Endodermal cell (in vitro differentiated cells): ENCODE data around the gene GNAO1. TPM values are rescaled to one million over a fixed set of nuclear protein-coding genes. Genes with fewer than 3 reads are reported as not detected.

Source experiments
- DNase-seq: peaks from one replicate; pipeline ENCODE4 v3.0.0-alpha.2; 2017
- H3K27ac ChIP-seq: 2 replicates; pipeline ENCODE4 v1.5.1; 2013; ENCODE audit warnings: mild to moderate bottlenecking, low read depth, low read length, moderate library complexity
- H3K27me3 ChIP-seq: 2 replicates; pipeline ENCODE4 v1.6.1; 2013; ENCODE audit warnings: mild to moderate bottlenecking, low read length, moderate library complexity; ENCODE audit not compliant: insufficient read depth, control insufficient read depth, poor library complexity, severe bottlenecking
- H3K36me3 ChIP-seq: 2 replicates; pipeline ENCODE4 v1.7.0; 2013; ENCODE audit warnings: mild to moderate bottlenecking, low read length, moderate library complexity; ENCODE audit not compliant: control insufficient read depth, insufficient read depth
- H3K4me1 ChIP-seq: one replicate; pipeline ENCODE4 v1.7.0; 2013; ENCODE audit warnings: low read length; ENCODE audit not compliant: control insufficient read depth, insufficient read depth
- H3K4me3 ChIP-seq: 2 replicates; pipeline ENCODE4 v1.5.1; 2013; ENCODE audit warnings: mild to moderate bottlenecking, low read length, moderate library complexity
- H3K9ac ChIP-seq: 2 replicates; pipeline ENCODE4 v1.6.1; 2013; ENCODE audit warnings: mild to moderate bottlenecking, low read length, moderate library complexity; ENCODE audit not compliant: poor library complexity, severe bottlenecking; ENCODE audit errors: extremely low read depth
- H3K9me3 ChIP-seq: 2 replicates; pipeline ENCODE4 v1.6.1; 2013; ENCODE audit warnings: mild to moderate bottlenecking, low read length, moderate library complexity; ENCODE audit not compliant: control insufficient read depth
- H3K27ac Mint-ChIP-seq: 2 replicates; pipeline ENCODE4 v1.8.0; 2020; ENCODE audit warnings: mixed read lengths
- H3K27me3 Mint-ChIP-seq: 2 replicates; pipeline ENCODE4 v1.8.0; 2021; ENCODE audit warnings: mild to moderate bottlenecking, mixed read lengths; ENCODE audit not compliant: insufficient read depth
- H3K36me3 Mint-ChIP-seq: 2 replicates; pipeline ENCODE4 v1.8.0; 2020; ENCODE audit warnings: low read depth, mixed read lengths
- H3K4me1 Mint-ChIP-seq: 2 replicates; pipeline ENCODE4 v1.8.0; 2020; ENCODE audit warnings: mixed read lengths
- H3K4me3 Mint-ChIP-seq: 2 replicates; pipeline ENCODE4 v1.8.0; 2020; ENCODE audit warnings: mild to moderate bottlenecking, moderate library complexity, mixed read lengths
- H3K9me3 Mint-ChIP-seq: 2 replicates; pipeline ENCODE4 v1.8.0; 2020; ENCODE audit warnings: mild to moderate bottlenecking, mixed read lengths
- CTCF ChIP-seq: fragments of 200-600 bp; sonication (generic); conservative IDR thresholded peaks from 2 replicates; pipeline ENCODE4 v1.5.0; 2021; ENCODE audit warnings: antibody characterized with exemption, mild to moderate bottlenecking
- WGBS, 2 experiments: methylation state at CpG; one replicate each; pipeline versions ENCODE4 v1.1.5 to v1.1.7; 2013; ENCODE audit warnings: missing lambda C conversion rate in 2 of 2, mixed read lengths in 1 of 2; ENCODE audit not compliant: insufficient coverage in 1 of 2, insufficient read length in 1 of 2; 5-methylcytosine and 5-hydroxymethylcytosine counted together
- total RNA-seq, 2 donors: library from RNA; stranded (reverse); fragmentation: NEBNext Ultra II Directional in 1 of 2; extraction: Animal tissue kit (Norgen Biotek cat#: 25700) in 1 of 2; gene quantifications; 2 replicates in 1 of 2; 3 replicates in 1 of 2; pipeline ENCODE4 v1.2.1, GENCODE V29; 2021

Gene GNAO1
- total RNA-seq, 2 donors from 2014 or later, result 2.7 to 7.1 TPM

- WGBS, 2 experiments, result 90 to 100% methylated on average over 3 to 5 of the region's 5 CpGs
- Histone ChIP-seq H3K27ac (no peak overlapping the region), H3K36me3 (no peaks in the 10 kb centered on the region), H3K4me1 (no peaks in the 10 kb centered on the region), H3K9ac (no peak overlapping the region), H3K9me3 (no peaks in the 10 kb centered on the region), H3K4me3 (no peak overlapping the region), H3K27me3 (peaks cover 23% of the 10 kb centered on the region)
- H3K4me3 Mint-ChIP-seq, result no peak overlapping the region
- H3K9me3 Mint-ChIP-seq, result no peaks in the 10 kb centered on the region
- TF ChIP-seq CTCF, result no peak
- H3K36me3 Mint-ChIP-seq, result no peaks in the 10 kb centered on the region
- DNase-seq, result no peak
- no peak overlapping the region for H3K27ac Mint-ChIP-seq
- peaks cover 13% of the 10 kb centered on the region for H3K4me1 Mint-ChIP-seq
- H3K27me3 Mint-ChIP-seq, result peaks cover 28% of the 10 kb centered on the region
These were observed 5.1 kb downstream of the GNAO1 start for GRCh38 chr16:56196381-56196780.

GRCh38 chr16:56197192-56197992 is 6.1 kb downstream of the GNAO1 start:
- Histone ChIP-seq H3K4me3 (no peak overlapping the region), H3K27ac (no peak overlapping the region), H3K9me3 (no peaks in the 10 kb centered on the region), H3K9ac (no peak overlapping the region), H3K4me1 (no peaks in the 10 kb centered on the region), H3K27me3 (peaks cover 17% of the 10 kb centered on the region), H3K36me3 (no peaks in the 10 kb centered on the region)
- H3K4me3 Mint-ChIP-seq, result no peak overlapping the region
- peak; percentile 54 for DNase-seq
- peak; percentile 38 for TF ChIP-seq CTCF
- no peak overlapping the region for H3K27ac Mint-ChIP-seq
- peaks cover 13% of the 10 kb centered on the region for H3K4me1 Mint-ChIP-seq
- no peaks in the 10 kb centered on the region for H3K36me3 Mint-ChIP-seq
- H3K27me3 Mint-ChIP-seq, result peaks cover 19% of the 10 kb centered on the region
- 82 to 85% methylated on average over 9 to 11 of the region's 11 CpGs for WGBS, 2 experiments
- no peaks in the 10 kb centered on the region for H3K9me3 Mint-ChIP-seq

GRCh38 chr16:56198006-56198754 is 6.9 kb downstream of the GNAO1 start:
- Histone ChIP-seq H3K9ac (no peak overlapping the region), H3K9me3 (no peaks in the 10 kb centered on the region), H3K4me3 (no peak overlapping the region), H3K36me3 (no peaks in the 10 kb centered on the region), H3K27ac (no peak overlapping the region), H3K4me1 (no peaks in the 10 kb centered on the region), H3K27me3 (peaks cover 9% of the 10 kb centered on the region)
- Mint-ChIP-seq H3K4me1 (peaks cover 8% of the 10 kb centered on the region), H3K36me3 (no peaks in the 10 kb centered on the region), H3K27ac (no peak overlapping the region), H3K4me3 (no peak overlapping the region), H3K9me3 (no peaks in the 10 kb centered on the region), H3K27me3 (peaks cover 11% of the 10 kb centered on the region)
- DNase-seq, result no peak
- TF ChIP-seq CTCF, result no peak
